Ecto neural progenitor cell (in vitro differentiated cells): ENCODE measurements around the gene STAT5B.
"Not testable (repeated sequence)": the region's sequence is repeated elsewhere in the genome, so short reads cannot be mapped to it uniquely, and the experiment has no call there.

Source experiments
- DNase-seq: peaks from one replicate; pipeline ENCODE4 v3.0.0-alpha.2; 2018; ENCODE audit warnings: low spot score

Gene STAT5B

DNA sequence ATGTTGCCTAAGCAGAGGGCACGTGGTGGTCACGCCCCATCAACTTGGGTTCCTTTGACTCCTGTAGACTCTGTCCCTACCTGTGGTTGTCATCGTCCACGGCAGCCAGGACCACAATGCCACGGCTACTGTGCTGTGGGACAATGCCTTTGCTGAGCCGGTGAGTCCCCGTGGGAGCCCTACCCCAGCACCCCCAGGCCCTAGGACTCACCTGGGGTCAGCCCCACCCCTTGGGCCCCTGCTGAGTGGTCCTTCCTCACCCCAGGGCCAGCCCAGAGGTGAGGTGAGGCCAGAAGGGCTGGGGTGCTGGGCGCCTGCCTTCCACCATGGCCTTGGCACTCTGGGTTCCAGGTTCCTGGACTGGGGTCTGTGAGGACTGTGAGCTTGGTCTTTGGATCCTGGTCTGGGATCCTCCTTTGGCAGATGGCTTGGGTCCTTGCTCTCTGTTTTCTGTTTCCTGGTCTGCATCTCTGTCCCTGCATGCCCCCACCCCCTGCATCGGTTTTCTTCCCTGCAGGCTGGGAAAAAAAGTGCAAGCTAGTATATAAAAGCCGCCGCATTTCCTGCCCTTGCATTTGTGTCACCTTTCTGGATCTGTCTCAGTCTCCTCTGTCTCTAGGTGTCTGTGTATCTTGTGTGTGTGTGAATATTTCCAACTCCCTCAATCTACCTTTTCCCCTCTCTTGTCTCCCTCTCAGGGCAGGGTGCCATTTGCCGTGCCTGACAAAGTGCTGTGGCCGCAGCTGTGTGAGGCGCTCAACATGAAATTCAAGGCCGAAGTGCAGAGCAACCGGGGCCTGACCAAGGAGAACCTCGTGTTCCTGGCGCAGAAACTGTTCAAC, 29.6 kb upstream of the STAT5B start:
- DNase-seq, result no peak

DNA sequence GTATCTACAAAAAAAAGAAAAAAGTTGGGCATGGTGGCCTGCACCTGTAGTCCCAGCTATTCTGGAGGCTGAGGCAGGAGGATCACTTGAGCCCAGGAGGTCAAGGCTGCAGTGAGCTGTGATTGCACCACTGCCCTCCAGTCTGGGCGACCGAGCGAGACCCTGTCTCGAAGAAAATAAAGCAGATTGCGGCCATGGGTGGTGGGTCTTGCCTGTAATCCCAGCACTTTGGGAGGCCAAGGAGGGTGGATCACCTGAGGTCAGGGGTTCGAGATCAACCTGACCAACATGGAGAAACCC, 28.8 kb upstream of the STAT5B start:
- DNase-seq, result not testable (repeated sequence)

- no peak for DNase-seq
Measured at GRCh38 chr17:42304187-42305030, 28.2 kb upstream of the STAT5B start.

GRCh38 chr17:42303694-42304093, 27.5 kb upstream of the STAT5B start:
- DNase-seq, result no peak

DNA sequence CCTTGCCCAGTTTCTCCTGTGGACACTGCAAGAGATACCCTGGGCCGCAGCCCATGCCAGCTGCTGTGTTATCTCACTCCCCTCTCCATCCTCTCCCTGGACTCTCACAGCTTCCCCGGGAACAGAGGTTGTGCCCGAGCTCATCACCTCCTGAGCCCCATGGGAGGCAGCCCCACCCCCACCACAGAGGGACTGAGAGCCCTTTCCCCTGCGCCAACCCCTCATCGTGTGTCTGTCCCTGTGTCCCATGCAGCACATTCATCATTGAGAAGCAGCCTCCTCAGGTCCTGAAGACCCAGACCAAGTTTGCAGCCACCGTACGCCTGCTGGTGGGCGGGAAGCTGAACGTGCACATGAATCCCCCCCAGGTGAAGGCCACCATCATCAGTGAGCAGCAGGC, 24.8 kb upstream of the STAT5B start:
- no peak for DNase-seq

- not testable (repeated sequence) for DNase-seq
Measured at GRCh38 chr17:42299913-42300312, 23.7 kb upstream of the STAT5B start.

GRCh38 chr17:42299361-42299760, 23.2 kb upstream of the STAT5B start:
- DNase-seq, result not testable (repeated sequence)

DNA sequence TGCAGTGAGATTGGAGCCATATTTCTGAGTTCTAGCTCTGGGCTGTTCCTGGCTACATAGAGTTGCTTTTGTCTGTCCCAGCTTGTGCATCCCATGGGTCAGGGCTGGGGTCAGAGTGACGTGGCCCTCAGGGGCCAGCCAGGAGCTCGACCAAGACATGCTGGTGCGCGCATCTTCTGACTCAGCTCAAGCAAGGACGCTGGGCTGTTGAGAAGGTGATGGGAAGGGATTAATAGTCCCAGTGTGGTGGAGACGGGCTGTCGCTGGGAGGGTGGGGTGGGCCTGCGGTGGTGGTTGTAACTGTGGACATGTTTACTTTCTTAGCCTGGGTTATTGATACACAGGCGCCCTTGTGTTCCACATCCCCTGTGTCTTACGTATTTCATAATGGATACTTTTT, 21.6 kb upstream of the STAT5B start:
- not testable (repeated sequence) for DNase-seq

DNA sequence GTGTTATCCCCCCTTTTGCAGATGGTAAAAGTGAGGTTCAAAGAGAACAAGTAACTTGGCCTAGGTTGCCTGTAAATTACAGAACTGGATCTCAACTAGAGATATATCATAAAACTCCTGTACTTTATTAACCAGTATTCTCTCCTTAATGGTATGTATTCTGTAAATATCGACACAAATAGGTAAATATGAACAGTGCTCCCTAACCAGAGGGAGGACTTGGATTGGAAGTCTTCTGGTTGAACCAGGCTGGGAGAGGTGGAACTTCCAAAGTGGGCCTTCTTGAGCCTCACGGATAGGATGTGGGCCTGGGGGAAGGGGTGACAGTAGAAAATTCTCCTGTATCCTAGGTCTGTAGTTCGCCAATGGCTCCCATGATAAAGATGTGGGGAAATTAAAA, 19.8 kb upstream of the STAT5B start:
- DNase-seq, result no peak

DNA sequence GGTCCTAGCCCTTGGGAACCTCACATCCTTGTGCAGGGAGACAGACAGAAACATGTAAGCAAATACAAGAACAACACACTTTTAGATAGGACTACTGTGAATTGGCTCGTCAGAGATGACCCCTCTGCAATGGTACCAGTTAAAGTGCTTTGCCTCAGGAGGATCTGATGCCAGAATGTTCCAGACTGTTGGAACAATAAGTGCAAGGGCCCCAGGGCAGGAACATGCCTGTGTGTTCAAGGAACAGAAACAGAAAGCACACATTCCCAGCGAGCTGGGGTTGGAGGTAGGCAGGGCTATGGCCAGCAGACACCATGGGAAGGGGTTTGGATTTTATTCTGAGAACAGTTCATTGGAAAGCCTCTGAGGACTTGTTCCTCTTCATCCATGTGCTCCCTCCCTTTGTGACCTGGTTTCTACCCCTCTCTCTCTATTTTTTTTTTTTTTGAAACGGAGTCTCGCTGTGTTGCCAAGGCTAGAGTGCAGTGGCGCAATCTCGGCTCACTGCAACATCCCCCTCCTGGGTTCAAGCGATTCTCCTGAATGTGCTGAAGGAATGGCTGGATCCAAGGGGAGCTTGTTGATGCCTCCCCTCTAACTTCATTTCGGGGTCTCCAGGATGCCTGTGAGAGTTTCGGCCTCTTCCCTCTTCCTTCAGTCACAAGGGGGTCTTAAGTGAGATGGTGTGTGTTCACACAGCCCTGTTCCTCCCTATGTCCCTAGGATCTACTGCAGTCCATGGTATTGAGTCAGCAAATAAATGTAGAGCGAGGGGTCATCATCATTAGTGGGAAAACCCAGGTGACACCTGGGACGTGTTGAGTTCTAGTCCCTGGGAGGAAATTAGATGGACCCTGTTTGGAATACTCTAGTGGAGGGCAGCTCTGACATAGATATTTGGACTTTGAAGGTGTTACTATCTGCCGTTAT, 18.5 kb upstream of the STAT5B start:
- DNase-seq, result no peak

- no peak for DNase-seq
Measured at GRCh38 chr17:42291129-42291528, 14.9 kb upstream of the STAT5B start.

DNA sequence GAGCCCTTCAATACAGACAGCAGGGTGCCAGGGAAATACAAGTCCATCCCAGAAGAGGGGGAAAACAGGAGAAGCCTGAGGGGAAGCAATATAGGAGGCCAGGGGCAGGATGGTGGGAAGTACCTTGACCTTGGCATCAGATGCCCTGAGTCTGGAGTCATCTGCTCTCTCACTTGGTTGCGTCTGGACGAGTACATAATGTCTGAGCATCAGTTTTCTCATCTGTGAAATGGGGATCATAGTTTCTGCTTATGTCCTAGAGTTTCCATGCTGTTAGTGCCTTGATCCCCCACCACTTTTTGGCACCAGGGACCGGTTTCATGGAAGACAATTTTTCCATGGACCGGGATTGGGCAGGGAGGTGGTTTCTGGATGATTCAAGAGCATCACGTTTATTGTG, 14.4 kb upstream of the STAT5B start:
- no peak for DNase-seq

GRCh38 chr17:42289611-42290181, 13.5 kb upstream of the STAT5B start:
- peak; percentile 54 for DNase-seq

- no peak for DNase-seq
Measured at GRCh38 chr17:42288803-42289610, 12.8 kb upstream of the STAT5B start.

GRCh38 chr17:42287977-42288802, 12.0 kb upstream of the STAT5B start, which contains the start of gene STAT5A:
Gene STAT5A (plus strand): TSS chr17:42288498. CDS start chr17:42289412, 914 bp downstream.
- peak; percentile 86 for DNase-seq

DNA sequence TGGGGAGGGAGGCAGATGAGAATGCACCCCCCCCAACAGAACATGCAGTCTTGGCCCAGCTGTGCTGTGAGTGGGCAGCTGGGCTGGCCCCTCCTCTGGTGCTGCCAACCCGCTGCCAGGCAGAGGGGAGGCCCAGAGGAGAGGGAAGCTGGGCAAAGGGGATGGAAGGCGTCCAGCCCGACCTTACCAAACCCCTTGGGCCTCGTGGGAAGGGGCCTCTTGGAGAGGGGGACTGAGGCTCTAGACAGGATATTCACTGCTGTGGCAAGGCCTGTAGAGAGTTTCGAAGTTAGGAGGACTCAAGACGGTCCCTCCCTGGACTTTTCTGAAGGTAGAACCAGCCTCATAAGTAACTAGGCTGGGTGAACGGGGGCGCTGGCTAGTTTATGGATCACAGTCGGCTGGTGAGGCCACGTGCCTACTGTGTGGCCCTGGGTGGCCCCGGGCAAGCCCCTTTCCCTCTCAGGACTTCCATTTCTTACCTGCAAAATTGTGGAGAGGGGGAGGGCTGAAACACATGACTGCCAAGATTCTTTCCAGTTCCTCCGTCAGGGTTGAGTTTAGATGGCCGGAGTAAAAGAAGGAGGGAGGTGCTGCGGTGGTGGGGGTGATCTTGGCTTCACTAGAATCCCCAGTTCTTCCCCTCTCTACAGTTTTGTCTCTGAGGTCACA, 11.2 kb upstream of the STAT5B start:
- peak; percentile 44 for DNase-seq

GRCh38 chr17:42286411-42287221, 10.4 kb upstream of the STAT5B start:
- DNase-seq, result peak; percentile 38

GRCh38 chr17:42285346-42286050, 9.3 kb upstream of the STAT5B start:
- DNase-seq, result peak; percentile 20
